NCI-H345 treated with DMSO at 0.1 percent for 48 hours (cell line): Measurements from ENCODE around the gene GGT5.

Experiments
- DNase-seq: peaks from one replicate; lab custom pipeline; 2025; ENCODE audit not compliant: unreplicated experiment; lab: John Stamatoyannopoulos, UW

GGT5 gene

GRCh38 chr22:24170188-24170587 is 74.7 kb downstream of the GGT5 start:
- DNase-seq: no peak
